Lung microvascular endothelial cell (primary cell): ENCODE data around the gene C2CD2. TPM values are rescaled to one million over a fixed set of nuclear protein-coding genes. Genes with fewer than 3 reads are reported as not detected.

Source experiments
- DNase-seq, 2 donors: peaks; one replicate each; pipeline versions ENCODE4 v3.0.0 to v3.0.0-alpha.2; 2010; ENCODE audit warnings: low read depth in 2 of 2
- total RNA-seq: library from RNA; depleted of rRNA; stranded (reverse); fragments of >200 nt; gene quantifications from 2 replicates; pipeline ENCODE4 v1.2.1, GENCODE V29; 2014

Gene C2CD2
- total RNA-seq, 1 donor from 2014 or later, result 34.3 TPM

- no peak for DNase-seq
Observed at GRCh38 chr21:41868062-41868710, 85.6 kb downstream of the C2CD2 start.

- DNase-seq, result no peak
Observed at GRCh38 chr21:41867313-41867712, 86.5 kb downstream of the C2CD2 start.

- DNase-seq, result no peak
Observed at GRCh38 chr21:41866274-41866809, 87.5 kb downstream of the C2CD2 start.

GRCh38 chr21:41865002-41865777 is 88.6 kb downstream of the C2CD2 start:
- no peak for DNase-seq

GRCh38 chr21:41864311-41865001 is 89.4 kb downstream of the C2CD2 start:
- DNase-seq, result no peak

- no peak for DNase-seq
Observed at GRCh38 chr21:41863439-41863740, 90.4 kb downstream of the C2CD2 start.

GRCh38 chr21:41861987-41862386 is 91.8 kb downstream of the C2CD2 start:
- no peak for DNase-seq

- DNase-seq, result no peak
Observed at GRCh38 chr21:41861255-41861654, 92.6 kb downstream of the C2CD2 start.

GRCh38 chr21:41859297-41859980 is 94.4 kb downstream of the C2CD2 start:
- DNase-seq, result no peak

- DNase-seq, result no peak
Observed at GRCh38 chr21:41858466-41859296, 95.1 kb downstream of the C2CD2 start.

- DNase-seq, result no peak
Observed at GRCh38 chr21:41857771-41858300, 96.0 kb downstream of the C2CD2 start.

- DNase-seq, result no peak
Observed at GRCh38 chr21:41856572-41856971, 97.2 kb downstream of the C2CD2 start.

- DNase-seq, result no peak
Observed at GRCh38 chr21:41854426-41854995, 99.3 kb downstream of the C2CD2 start.

- no peak for DNase-seq
Observed at GRCh38 chr21:41852929-41853320, 100.9 kb downstream of the C2CD2 start.

- no peak for DNase-seq
Observed at GRCh38 chr21:41852151-41852928, 101.5 kb downstream of the C2CD2 start.

GRCh38 chr21:41851090-41851790 is 102.6 kb downstream of the C2CD2 start:
- DNase-seq, result no peak

GRCh38 chr21:41850085-41850484 is 103.7 kb downstream of the C2CD2 start:
- DNase-seq, result no peak

- no peak for DNase-seq
Observed at GRCh38 chr21:41848958-41849580, 104.7 kb downstream of the C2CD2 start.
